ENCODE results near the gene SH3BGR. TPM values are rescaled to one million over a fixed set of nuclear protein-coding genes. Genes with fewer than 3 reads are reported as not detected.

The SH3BGR gene
- total RNA-seq, 1 donor from 2014 or later: 2.2 TPM

GRCh38 chr21:39453571-39454179 is 1.9 kb downstream of the SH3BGR start:
- Mint-ChIP-seq H3K4me1 (ENCODE audit: unreplicated experiment) (peaks cover 14% of the 10 kb centered on the region), H3K27ac (no peak overlapping the region), H3K36me3 (no peaks in the 10 kb centered on the region), H3K4me3 (no peak overlapping the region), H3K27me3 (no peaks in the 10 kb centered on the region), H3K9me3 (no peaks in the 10 kb centered on the region)
- DNase-seq (ENCODE audit: extremely low spot score, unreplicated experiment): no peak
- TF ChIP-seq, protein P1, sequence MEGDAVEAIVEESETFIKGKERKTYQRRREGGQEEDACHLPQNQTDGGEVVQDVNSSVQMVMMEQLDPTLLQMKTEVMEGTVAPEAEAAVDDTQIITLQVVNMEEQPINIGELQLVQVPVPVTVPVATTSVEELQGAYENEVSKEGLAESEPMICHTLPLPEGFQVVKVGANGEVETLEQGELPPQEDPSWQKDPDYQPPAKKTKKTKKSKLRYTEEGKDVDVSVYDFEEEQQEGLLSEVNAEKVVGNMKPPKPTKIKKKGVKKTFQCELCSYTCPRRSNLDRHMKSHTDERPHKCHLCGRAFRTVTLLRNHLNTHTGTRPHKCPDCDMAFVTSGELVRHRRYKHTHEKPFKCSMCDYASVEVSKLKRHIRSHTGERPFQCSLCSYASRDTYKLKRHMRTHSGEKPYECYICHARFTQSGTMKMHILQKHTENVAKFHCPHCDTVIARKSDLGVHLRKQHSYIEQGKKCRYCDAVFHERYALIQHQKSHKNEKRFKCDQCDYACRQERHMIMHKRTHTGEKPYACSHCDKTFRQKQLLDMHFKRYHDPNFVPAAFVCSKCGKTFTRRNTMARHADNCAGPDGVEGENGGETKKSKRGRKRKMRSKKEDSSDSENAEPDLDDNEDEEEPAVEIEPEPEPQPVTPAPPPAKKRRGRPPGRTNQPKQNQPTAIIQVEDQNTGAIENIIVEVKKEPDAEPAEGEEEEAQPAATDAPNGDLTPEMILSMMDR (conservative IDR thresholded peaks at IDR 0.05): no peak

DNA sequence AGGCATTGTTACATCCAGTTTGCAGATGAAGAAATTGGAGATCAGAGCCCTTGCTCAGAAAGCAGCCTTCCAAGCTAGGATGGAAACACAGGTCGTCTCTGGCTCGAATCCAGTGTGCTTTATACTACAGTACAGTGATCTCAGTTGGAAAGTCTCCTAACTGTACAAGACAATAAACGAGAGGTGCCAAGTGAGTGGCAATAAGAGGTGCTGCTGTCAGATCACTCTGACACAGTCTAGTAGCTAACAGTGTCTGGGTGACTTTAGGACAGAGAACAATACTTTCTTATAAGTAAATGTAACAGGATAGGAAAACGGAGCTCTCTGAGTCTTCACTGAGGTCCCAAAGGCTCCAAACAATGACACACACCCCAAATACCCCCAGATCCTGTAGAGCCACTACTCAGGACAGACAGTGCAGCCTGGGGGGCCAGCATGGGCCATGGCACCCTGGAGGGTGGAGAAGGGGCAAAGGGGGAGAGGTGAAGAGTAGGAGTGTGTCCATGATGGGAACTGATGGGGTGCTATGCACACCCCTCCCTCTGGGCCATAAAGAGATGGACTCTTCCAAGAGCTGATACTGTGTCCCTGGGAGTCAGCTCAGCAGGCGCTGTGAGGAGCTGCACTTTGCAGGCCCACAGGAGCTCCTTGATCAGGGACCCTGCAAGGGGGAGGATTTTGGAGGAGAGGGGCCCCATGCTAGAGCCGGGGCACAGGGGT is 3.3 kb downstream of the SH3BGR start:
- TF ChIP-seq, protein P1 (conservative IDR thresholded peaks at IDR 0.05): no peak
- Mint-ChIP-seq H3K4me3 (no peak overlapping the region), H3K36me3 (no peaks in the 10 kb centered on the region), H3K9me3 (peaks cover 4% of the 10 kb centered on the region), H3K27ac (no peak overlapping the region), H3K4me1 (ENCODE audit: unreplicated experiment) (peaks cover 14% of the 10 kb centered on the region), H3K27me3 (no peaks in the 10 kb centered on the region)
- no peak for DNase-seq (ENCODE audit: extremely low spot score, unreplicated experiment)

DNA sequence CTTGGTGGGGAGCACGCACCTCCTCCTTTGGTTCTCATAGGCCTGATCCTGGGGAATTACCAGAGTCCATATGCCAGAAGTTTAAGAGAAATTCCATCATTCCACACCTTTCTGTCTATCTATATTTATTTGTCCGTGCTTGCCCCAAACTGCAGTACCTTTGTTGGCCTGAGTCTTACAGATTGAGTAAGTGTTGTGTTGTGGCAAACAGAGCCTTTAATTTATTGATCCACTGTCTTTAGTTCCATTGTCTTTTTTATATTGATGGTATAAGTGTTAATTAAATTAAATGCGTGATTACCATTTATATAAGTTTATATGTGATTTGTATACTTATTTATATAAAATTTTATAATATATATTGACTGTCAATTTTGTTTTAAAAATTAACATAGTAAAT is 4.9 kb downstream of the SH3BGR start:
- TF ChIP-seq, protein P1 (conservative IDR thresholded peaks at IDR 0.05): peak; percentile 68
- no peaks in the 10 kb centered on the region for H3K27me3 Mint-ChIP-seq
- no peaks in the 10 kb centered on the region for H3K36me3 Mint-ChIP-seq

GRCh38 chr21:39461419-39461818 is 9.6 kb downstream of the SH3BGR start:
- no peaks in the 10 kb centered on the region for H3K27me3 Mint-ChIP-seq
- H3K9me3 Mint-ChIP-seq: peaks cover 4% of the 10 kb centered on the region
- H3K36me3 Mint-ChIP-seq: no peaks in the 10 kb centered on the region
- TF ChIP-seq, protein P1 (conservative IDR thresholded peaks at IDR 0.05): no peak
- H3K4me3 Mint-ChIP-seq: no peak overlapping the region
- H3K4me1 Mint-ChIP-seq (ENCODE audit: unreplicated experiment): no peaks in the 10 kb centered on the region
- H3K27ac Mint-ChIP-seq: no peak overlapping the region
- no peak for DNase-seq (ENCODE audit: extremely low spot score, unreplicated experiment)

More for the DNA sequence above, 4.9 kb downstream of the SH3BGR start:
- H3K9me3 Mint-ChIP-seq: peaks cover 4% of the 10 kb centered on the region
- no peak for DNase-seq (ENCODE audit: extremely low spot score, unreplicated experiment)
- H3K27ac Mint-ChIP-seq: no peak overlapping the region
- H3K4me1 Mint-ChIP-seq (ENCODE audit: unreplicated experiment): peaks cover 11% of the 10 kb centered on the region
- no peak overlapping the region for H3K4me3 Mint-ChIP-seq

- H3K27ac Mint-ChIP-seq: no peak overlapping the region
- peaks cover 4% of the 10 kb centered on the region for H3K9me3 Mint-ChIP-seq
- TF ChIP-seq, protein P1 (conservative IDR thresholded peaks at IDR 0.05): no peak
- no peaks in the 10 kb centered on the region for H3K36me3 Mint-ChIP-seq
- no peak overlapping the region for H3K4me3 Mint-ChIP-seq
- no peak for DNase-seq (ENCODE audit: extremely low spot score, unreplicated experiment)
- no peaks in the 10 kb centered on the region for H3K27me3 Mint-ChIP-seq
- H3K4me1 Mint-ChIP-seq (ENCODE audit: unreplicated experiment): no peaks in the 10 kb centered on the region
Observed at GRCh38 chr21:39463308-39463707, 11.5 kb downstream of the SH3BGR start.
